ENCODE measurements around the gene SPSB1. TPM values are rescaled to one million over a fixed set of nuclear protein-coding genes. Genes with fewer than 3 reads are reported as not detected.

The SPSB1 gene
- total RNA-seq, 1 donor, result 23.2 TPM

DNA sequence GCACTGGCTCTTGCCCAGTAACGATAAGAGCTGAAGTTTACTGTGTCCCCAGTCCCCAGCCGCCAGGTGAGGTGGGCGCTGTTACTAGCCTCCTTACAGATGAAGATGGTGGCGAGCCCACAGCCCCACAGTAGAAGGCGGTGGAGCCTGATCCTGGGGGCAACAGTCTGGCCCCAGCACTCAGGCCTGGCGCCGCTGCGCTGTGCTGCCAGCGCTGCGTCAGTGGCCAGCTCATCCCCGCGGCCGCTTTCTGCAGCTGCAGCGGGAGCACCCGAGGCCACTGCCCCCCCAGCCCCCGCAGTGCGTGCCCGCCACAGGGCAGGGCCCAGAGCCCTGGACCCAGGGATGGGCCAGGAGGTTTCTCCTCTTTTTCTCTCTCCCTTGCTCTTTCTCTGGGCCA, 44.8 kb upstream of the SPSB1 start:
- peaks cover 25% of the 10 kb centered on the region for H3K36me3 ChIP-seq (ENCODE audit: insufficient read depth, low read length)
- H3K27ac ChIP-seq (ENCODE audit: low read depth, low read length), result no peak overlapping the region
- TF ChIP-seq, protein P1, sequence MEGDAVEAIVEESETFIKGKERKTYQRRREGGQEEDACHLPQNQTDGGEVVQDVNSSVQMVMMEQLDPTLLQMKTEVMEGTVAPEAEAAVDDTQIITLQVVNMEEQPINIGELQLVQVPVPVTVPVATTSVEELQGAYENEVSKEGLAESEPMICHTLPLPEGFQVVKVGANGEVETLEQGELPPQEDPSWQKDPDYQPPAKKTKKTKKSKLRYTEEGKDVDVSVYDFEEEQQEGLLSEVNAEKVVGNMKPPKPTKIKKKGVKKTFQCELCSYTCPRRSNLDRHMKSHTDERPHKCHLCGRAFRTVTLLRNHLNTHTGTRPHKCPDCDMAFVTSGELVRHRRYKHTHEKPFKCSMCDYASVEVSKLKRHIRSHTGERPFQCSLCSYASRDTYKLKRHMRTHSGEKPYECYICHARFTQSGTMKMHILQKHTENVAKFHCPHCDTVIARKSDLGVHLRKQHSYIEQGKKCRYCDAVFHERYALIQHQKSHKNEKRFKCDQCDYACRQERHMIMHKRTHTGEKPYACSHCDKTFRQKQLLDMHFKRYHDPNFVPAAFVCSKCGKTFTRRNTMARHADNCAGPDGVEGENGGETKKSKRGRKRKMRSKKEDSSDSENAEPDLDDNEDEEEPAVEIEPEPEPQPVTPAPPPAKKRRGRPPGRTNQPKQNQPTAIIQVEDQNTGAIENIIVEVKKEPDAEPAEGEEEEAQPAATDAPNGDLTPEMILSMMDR (IDR thresholded peaks at IDR 0.05; ENCODE audit: extremely low read depth, low read depth, low read length), result no peak
- no peak overlapping the region for H2AFZ ChIP-seq (ENCODE audit: low read length)
- no peaks in the 10 kb centered on the region for H3K27me3 ChIP-seq (ENCODE audit: insufficient read depth, low read length)
- H3K4me3 ChIP-seq (ENCODE audit: insufficient read depth, low read length), result no peak overlapping the region
- peaks cover 4% of the 10 kb centered on the region for H3K4me1 ChIP-seq (ENCODE audit: insufficient read depth, low read length)
- DNase-seq (ENCODE audit: insufficient read length, low spot score, missing footprints), result no peak
- H3K9me3 ChIP-seq (ENCODE audit: low read depth, low read length), result no peaks in the 10 kb centered on the region
- peaks cover 3% of the 10 kb centered on the region for H4K20me1 ChIP-seq (ENCODE audit: insufficient read depth, low read length)
- H3K79me2 ChIP-seq (ENCODE audit: insufficient read depth, low read length), result peaks cover 46% of the 10 kb centered on the region
- no peak overlapping the region for H3K4me2 ChIP-seq (ENCODE audit: insufficient read depth, low read length)

DNA sequence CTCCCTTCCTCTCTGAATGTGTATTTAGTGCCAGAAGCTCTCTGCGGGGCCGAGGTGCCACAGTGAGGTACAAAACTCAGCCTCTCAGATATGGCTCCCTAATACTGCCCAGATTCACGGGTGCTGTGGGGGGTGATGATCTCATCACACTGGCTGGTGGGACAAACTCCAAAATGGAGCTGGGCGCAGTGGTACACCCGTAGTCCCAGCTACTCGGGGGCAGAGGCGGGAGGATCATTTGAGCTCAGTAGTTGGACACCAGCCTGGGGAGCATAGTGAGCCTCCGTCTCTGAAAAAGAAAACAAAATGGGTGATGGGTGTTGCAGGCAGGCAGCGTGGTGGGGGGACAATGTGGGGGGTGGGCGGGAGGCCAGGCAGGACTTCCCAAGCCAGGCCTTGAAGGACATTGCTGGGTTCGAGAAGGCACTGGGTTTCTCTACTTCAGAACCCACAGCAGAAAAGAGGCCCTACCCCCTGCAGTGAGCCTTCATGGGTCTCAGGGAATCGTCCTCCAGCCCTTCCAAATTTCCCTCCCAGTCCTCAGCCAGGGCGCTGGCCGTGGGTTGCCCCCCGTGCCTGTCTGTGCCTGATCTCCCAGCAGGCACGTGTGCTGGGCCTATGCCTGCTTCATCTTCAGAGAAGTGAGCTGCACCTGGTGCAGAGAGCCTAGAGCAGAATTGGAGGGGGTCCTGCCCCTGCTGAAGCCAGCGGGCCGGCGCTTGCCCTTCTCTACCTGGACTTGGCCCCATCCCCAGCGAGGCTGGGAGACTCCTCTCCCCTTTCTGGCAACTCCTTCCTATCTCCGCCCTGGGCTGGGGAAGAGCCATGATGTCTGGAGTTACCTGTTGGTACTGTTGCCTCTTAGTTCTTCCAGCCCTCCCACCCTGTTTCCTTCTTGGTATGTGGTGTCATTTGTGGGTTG, 44.1 kb upstream of the SPSB1 start:
- H2AFZ ChIP-seq (ENCODE audit: low read length), result no peak overlapping the region
- H3K4me2 ChIP-seq (ENCODE audit: insufficient read depth, low read length), result no peak overlapping the region
- peaks cover 7% of the 10 kb centered on the region for H3K4me1 ChIP-seq (ENCODE audit: insufficient read depth, low read length)

DNA sequence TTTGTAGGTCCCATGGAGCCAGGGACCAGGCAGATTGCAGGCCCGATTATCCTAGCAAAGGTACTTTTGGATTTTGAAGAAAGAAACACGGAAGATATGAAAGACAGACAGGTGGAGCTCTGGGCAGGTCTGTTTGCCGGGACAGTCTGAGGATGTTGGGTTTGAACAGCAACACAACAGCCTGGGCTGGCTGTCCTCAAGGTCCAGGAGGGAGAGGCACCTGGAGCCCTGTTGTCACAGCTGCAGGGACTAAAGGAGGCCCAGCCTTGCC, 43.5 kb upstream of the SPSB1 start:
- Histone ChIP-seq H2AFZ (ENCODE audit: low read length) (no peak overlapping the region), H3K4me3 (ENCODE audit: insufficient read depth, low read length) (no peak overlapping the region), H3K27me3 (ENCODE audit: insufficient read depth, low read length) (no peaks in the 10 kb centered on the region), H3K4me1 (ENCODE audit: insufficient read depth, low read length) (peaks cover 9% of the 10 kb centered on the region), H4K20me1 (ENCODE audit: insufficient read depth, low read length) (peaks cover 4% of the 10 kb centered on the region), H3K36me3 (ENCODE audit: insufficient read depth, low read length) (peaks cover 29% of the 10 kb centered on the region), H3K27ac (ENCODE audit: low read depth, low read length) (no peak overlapping the region), H3K9me3 (ENCODE audit: low read depth, low read length) (no peaks in the 10 kb centered on the region), H3K4me2 (ENCODE audit: insufficient read depth, low read length) (no peak overlapping the region), H3K79me2 (ENCODE audit: insufficient read depth, low read length) (peaks cover 41% of the 10 kb centered on the region)
- TF ChIP-seq, protein P1 (IDR thresholded peaks at IDR 0.05; ENCODE audit: extremely low read depth, low read depth, low read length), result no peak
- DNase-seq (ENCODE audit: insufficient read length, low spot score, missing footprints), result peak; percentile 76

More for the DNA sequence above, 44.1 kb upstream of the SPSB1 start:
- Histone ChIP-seq H3K27me3 (ENCODE audit: insufficient read depth, low read length) (no peaks in the 10 kb centered on the region), H3K36me3 (ENCODE audit: insufficient read depth, low read length) (peaks cover 27% of the 10 kb centered on the region), H3K9me3 (ENCODE audit: low read depth, low read length) (no peaks in the 10 kb centered on the region), H4K20me1 (ENCODE audit: insufficient read depth, low read length) (peaks cover 5% of the 10 kb centered on the region), H3K4me3 (ENCODE audit: insufficient read depth, low read length) (no peak overlapping the region), H3K27ac (ENCODE audit: low read depth, low read length) (no peak overlapping the region), H3K79me2 (ENCODE audit: insufficient read depth, low read length) (peaks cover 45% of the 10 kb centered on the region)
- TF ChIP-seq, protein P1 (IDR thresholded peaks at IDR 0.05; ENCODE audit: extremely low read depth, low read depth, low read length), result no peak
- DNase-seq (ENCODE audit: insufficient read length, low spot score, missing footprints), result peak; percentile 57

DNA sequence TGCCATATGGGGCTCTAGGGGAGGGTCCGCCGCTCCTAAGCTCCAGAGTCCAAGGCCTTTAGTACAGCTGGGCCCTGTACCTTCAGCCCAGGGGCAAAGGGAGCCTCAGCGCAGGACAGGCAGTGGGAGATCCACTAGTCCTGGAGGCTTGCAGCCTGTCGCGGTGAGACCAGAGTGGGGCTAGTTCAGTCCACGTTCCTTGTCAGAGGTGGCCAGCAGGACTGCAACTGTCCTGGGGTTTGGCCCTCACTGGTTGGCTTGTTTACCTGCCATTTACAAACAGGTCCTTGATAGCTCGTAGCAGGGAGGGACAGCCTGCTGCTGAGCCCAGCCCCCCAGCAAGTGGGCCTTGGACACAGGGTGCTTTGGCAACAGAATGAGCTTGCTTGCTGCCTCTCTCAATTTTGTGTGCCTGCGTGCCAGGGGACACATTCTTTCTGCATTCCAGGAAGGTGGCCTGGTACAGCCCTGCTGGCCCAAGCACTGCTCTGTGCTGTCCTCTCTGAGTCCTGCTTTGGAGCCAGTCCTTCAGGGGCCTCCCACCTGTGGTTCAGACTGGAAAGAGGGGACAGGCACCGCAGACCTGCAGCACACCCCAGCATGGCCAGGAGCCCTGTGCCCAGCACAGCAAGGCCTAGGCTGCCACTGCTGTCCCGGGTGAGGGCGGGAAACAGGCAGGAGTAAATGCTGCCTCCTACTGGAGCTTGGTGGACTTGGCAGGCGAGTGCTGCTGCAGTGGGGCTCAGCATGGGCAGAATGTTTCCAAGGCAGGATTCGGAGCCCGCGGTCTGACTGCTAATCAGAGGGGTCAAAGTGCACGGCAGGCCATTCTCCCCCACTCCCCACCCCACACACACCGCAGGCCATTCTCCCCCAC, 42.9 kb upstream of the SPSB1 start:
- Histone ChIP-seq H3K4me3 (ENCODE audit: insufficient read depth, low read length) (no peak overlapping the region), H4K20me1 (ENCODE audit: insufficient read depth, low read length) (peaks cover 4% of the 10 kb centered on the region), H3K27ac (ENCODE audit: low read depth, low read length) (no peak overlapping the region), H3K4me1 (ENCODE audit: insufficient read depth, low read length) (peaks cover 9% of the 10 kb centered on the region), H3K27me3 (ENCODE audit: insufficient read depth, low read length) (no peaks in the 10 kb centered on the region), H3K36me3 (ENCODE audit: insufficient read depth, low read length) (peaks cover 31% of the 10 kb centered on the region), H3K4me2 (ENCODE audit: insufficient read depth, low read length) (no peak overlapping the region), H3K9me3 (ENCODE audit: low read depth, low read length) (no peaks in the 10 kb centered on the region), H3K79me2 (ENCODE audit: insufficient read depth, low read length) (peaks cover 40% of the 10 kb centered on the region), H2AFZ (ENCODE audit: low read length) (no peak overlapping the region)
- peak; percentile 97 for DNase-seq (ENCODE audit: insufficient read length, low spot score, missing footprints)
- TF ChIP-seq, protein P1 (IDR thresholded peaks at IDR 0.05; ENCODE audit: extremely low read depth, low read depth, low read length), result peak; percentile 64
